Inferior parietal cortex (tissue), 1 donor: ENCODE results near the gene PARD3B.

Experiments used
- DNase-seq: peaks from one replicate; pipeline ENCODE4 v3.0.0-alpha.2; 2016; ENCODE audit errors: extremely low spot score

Gene PARD3B

DNA sequence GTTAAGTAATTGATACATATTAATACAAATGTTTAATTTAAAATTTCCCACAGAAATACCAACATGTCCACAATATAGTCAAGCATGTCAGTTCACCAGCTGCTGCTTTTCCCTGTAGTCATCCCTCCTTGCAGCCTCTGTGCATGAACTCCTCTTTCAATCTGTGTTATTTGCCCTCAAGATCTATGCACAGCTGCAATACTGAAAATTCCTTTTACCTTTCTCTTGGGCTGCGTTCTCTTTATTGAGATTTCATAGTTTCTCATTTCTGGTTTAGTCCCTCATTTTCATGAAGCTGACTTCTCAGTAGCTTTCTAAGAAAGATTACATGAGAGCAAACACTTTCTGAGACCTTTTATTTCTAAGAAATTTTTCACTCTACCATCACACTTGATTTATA is 464.9 kb downstream of the PARD3B start:
- DNase-seq, result no peak

DNA sequence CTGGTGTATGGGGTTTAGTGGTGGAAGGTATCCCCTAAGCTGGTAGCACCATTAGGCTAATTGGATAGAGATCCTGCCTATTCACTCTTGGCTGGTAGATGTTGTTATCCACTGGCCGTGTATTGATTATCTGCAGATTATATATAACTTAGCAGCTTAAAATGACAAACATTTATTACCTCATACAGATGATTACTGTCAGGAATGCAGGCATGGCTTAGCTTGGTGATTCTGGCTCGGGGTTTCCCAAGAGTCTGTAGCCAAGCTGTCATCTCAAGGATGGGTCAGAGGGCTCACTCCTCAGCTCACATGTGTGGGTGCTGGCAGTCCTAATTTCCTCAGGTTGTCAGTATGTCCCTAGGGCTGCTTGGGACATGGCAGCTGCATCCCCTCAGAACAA is 465.8 kb downstream of the PARD3B start:
- DNase-seq, result no peak

DNA sequence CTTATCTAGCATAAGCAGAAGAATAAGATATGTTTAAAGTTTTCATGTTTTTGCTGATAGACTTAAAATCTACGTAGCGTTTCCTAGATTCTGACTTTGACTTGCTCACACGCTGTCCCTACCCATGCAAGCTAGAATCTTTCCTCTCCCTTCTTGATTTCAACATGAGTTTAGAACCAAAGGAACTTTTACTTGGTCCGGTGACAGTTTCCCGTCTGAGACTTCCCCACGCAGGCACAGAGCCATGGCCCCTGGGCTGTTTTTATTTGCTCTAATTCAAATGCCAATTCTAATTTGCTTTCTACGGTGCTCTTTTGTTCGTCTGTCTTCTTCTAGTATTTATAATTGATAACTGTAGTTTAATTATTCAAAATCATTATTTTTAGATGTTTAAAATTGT is 467.7 kb downstream of the PARD3B start:
- no peak for DNase-seq

DNA sequence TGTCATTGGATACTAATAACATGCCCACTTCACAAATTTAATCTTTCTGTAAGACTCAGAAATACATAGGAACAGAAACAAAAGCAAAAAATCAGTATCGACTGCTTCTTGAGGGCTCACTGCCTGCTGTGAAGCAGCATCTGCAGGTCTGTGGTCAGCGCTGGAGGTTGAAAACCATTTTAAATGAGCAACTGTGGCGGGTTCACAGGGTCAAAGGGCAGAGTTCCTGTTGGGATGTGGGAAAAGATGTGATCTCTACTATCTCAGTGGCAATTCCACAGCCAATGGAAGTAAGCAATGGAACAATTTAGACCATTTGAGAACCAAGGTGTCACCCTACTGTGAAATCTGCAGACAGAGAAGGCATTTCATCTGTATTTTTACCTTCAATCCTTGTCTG is 468.3 kb downstream of the PARD3B start:
- no peak for DNase-seq

DNA sequence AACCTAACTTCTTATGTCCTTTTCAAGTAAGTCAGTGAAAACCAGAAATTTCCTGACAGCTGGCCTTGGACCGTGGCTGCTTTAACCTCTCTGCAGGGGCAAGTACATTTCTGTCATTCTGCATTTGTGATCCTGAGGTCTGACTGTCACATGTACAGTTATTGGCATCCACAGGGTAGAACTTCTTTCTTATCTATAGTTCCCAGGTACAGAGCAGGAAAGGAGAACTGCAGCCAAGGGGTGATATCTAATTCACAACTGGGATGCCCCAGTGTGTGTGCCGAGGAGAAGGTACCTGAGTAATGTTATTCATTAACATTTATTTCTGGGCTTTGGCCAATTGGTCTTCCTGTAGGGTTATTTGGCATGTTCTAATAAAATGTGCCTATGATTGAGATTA is 468.9 kb downstream of the PARD3B start:
- DNase-seq, result no peak

DNA sequence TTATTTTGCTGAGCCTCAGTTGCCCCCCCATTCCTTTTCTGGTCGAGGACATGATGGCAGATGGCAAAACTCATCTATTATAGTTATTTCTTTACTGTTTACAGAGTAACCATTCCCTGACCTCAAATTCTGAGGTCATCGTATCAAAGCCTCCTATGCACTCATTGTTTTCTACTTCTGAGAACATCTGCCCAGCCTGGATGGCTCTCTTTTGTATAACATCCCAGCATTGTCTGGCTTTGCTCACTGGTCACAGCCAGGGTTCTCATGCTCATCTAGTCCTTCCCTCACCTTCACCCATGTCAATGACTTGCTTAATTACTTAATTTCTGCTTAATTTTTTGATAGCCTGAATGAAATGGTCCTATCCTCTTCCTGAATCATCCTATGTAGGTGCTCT is 472.1 kb downstream of the PARD3B start:
- DNase-seq, result no peak

DNA sequence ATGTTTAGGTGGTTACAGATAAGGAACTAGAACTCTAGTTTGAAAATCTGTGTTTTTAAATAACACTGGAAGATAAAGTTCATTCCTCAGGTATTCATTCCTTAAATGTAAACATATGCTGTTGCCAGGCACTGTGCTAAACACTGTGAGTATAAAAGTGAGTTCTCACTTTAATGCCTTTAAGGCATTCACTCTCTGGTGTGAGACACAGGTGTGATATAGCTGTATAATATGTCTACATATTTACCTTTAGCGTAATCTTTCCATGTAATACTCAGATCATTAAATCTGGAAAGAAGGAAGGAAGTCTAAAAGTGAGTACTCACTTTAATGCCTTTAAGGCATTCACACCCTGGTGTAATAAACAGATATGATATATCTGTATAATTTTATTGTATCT is 472.6 kb downstream of the PARD3B start:
- DNase-seq, result no peak

DNA sequence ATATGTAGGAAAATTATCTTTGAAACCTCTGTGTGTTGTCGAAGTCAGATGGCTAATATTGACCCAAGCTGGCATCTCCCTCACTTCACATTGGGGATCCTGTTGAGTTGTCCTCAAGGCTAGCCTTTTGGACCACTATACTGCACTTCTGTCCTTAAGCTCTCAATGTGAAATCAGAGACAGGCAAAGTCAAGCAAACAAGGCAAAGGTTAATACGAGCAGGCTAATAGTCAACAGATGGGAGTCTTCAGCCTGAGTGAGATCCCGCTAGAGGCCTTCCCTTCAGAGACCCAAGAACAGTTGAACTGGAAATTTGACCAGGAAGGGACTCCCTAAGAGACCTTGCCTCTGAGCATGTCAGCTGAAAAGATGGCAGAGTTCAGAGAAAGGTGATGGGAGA is 475.4 kb downstream of the PARD3B start:
- DNase-seq, result no peak

DNA sequence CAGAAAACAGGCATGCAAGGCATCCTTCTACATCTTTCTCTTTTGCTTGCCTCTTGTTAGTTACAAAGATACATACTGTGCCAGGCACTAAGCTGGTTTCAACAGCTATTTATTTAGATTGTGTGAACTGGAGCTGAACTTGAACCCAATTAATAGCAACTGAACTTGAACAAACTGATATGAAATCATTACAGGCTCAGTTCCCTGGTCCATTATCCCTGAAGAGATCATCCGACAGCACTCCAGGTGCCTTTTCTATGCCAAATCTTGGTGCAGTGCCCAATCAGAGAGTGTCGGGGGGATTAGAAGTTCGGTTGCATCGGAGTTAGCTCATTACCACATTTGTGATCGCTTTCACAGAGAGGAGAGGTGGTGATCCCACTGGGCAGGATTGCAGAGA is 477.6 kb downstream of the PARD3B start:
- no peak for DNase-seq

DNA sequence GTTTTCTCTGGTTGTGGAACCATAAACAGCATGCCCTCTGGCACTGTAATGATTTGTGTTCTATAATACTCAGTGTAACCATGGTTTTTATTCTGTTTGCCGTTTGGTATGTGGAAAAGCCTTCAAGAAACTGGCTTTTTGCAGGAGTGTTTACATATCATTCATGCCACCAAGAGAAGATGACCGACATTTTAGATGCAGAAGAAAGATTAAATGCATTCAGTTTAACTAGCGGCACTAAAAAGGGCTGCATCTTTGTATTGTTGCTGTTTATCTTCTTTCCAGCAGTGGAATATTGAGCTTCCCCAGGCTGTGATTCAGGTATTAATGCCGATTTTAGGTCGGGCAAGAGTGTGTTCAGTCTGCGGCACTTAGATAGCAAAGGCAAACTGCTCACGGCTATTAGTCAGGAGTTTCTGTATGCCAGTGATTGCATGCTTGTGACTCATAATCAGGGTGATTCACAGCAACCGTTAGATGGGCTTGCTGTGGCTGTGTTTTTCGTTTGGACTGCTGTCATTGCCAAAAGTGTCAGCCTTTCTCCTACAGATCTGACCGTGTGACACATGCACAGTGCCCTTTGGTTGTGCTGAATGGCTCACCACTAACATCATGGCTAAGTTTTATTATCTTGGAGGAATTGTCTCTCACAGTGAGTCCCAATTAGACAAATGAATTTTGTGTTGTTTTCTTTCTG is 479.7 kb downstream of the PARD3B start:
- peak; percentile 53 for DNase-seq

DNA sequence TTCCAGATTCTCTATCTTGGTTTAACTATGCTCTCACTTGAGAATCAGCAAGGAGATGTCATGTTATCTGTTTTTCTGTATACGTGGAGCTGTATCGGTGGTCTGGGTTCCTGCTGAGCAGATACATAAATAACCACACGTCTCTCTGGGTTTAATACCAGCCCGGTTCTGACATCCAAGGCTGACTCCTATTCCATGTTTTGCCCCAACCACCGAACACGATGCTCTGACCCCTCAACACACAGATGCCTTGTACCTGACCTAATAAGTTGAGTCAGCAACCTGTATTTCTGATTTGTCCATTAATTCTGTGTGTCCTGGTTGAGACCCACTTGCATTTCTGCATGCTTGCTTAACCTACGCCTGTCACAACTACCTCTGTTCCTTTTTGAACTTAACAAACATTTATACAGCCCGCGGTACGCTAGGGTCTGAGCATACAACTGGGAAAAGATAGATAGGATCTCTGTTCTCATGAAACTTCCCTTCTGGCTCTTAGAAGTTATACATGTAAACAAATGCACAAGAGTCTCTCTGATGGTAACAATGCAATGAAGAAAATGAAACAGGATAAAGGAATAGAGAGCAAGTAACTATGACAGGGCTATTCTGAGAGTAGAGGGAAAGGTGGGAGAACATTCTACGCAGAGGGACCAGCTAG is 480.4 kb downstream of the PARD3B start:
- no peak for DNase-seq

DNA sequence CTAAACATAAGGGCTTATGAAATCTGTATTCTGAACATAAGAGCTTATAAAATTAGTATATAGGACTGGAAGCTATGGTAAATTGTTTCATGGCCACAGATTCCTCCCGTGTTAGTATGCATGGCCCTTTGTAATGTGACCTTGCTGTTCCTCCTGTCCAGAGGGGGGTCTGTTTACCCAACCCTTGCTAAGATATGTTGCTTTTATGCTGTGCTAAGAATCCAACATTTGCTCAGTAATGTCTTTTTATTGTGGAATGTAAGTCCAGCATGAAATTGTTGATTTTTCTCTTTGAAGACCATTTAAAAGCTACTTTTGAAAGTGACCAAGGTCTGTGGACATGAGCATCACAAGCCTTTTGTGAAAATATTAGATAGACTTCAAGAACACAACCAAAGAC is 485.4 kb downstream of the PARD3B start:
- DNase-seq, result no peak

DNA sequence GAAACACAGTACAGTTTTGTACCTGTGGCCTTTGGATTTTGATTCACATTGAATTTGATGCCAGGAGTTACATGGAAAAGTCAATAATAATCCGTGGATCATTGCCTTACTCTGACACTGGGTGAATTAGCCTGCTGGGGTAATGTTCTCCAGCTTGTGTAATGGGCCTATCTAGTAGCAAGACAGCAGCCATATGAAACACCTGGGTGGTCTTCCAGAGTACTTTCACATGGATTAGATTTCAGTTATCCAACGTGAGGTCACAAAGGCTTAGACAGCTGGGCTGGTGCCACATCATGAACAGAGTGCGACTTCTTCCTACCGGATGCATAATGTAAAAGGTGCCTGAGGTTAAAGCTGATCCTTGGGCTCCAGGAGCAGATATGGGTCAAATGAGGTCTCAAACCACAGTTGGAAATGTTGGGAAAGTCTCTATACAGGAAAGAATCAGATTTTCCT is 486.8 kb downstream of the PARD3B start:
- no peak for DNase-seq

DNA sequence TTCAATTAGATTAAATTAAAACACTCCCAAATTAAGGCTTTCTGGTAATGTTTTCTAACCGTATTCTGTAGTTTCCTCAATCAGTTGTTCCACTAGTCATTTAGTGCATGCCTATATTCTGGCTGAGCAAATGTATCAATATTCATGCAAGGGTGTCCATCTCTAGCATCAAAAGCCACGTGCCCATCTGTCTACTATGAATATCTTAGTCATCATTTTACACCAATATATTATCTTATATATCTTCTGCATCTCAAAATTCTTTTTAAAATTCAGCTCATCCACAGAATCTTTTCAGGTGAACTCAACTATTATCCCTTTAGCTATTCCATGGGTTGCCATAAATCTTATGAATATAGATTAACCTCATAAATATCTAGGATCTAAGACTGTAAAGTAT is 488.2 kb downstream of the PARD3B start:
- no peak for DNase-seq

DNA sequence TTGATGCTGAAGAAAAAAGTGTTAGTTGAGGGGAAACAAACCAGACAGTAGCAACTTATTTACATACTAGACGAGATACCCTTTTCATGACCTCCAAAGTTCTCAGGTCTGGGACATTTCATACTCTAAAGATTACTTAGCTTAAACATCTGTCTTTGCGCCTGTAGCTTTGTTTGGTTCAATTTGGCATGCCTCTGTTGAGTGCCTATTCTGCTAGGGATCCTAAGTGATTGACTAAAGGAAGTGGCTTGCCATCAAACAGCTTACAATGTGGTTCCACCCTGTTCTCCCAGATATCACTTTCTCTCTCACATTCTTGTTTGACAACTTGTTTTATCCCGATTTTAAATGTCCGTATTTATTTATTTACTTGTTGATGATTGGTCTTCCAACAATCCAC is 488.8 kb downstream of the PARD3B start:
- DNase-seq, result no peak

DNA sequence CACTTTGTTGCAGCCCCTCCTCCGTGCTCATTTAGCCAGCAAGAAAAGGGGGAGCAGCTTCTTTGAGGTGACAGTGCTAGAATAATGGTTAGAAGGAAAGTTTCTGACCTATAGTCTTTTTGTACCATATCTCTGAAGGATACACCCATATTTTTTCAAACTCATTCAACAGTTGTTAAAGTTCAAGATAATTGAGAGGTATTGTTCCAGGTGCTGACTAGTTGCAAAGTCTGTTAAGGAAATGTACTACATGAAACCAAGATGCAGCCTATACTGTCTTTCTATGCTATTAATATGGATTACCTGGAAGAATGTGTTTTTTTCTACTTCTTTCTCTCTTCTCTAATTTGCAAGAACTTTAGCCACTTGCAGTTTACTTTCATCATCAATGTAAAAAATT is 495.0 kb downstream of the PARD3B start:
- DNase-seq, result no peak

DNA sequence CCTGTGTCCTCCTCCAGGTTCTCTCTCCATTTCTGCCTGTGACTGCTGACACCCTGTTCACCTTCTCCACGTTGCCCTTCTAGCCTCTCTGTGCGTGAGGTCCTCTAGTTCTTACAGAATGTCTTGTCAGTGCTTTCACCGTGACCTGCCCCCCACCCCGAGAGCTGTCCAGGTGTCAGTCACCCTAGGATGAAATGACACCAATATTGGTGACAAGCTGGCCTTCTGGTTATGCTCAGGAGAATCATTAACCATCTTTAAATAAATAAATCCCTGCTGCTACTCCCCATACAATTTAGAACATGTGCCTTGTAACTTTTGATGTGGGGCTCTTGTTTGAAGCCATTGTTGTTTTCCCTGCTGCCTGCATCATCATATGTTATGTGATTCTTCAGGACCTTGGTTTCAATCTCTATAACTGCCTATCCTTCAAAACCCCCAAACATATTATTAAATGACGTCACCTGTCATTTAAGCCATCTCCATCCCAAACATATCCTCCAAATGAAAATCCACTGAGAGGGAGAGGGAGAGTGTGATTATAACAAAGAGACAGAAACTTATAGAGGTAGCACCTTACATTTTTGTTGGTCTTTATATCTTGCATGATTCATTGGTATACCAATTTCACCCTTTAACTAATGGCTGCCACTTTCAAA is 496.3 kb downstream of the PARD3B start:
- no peak for DNase-seq

DNA sequence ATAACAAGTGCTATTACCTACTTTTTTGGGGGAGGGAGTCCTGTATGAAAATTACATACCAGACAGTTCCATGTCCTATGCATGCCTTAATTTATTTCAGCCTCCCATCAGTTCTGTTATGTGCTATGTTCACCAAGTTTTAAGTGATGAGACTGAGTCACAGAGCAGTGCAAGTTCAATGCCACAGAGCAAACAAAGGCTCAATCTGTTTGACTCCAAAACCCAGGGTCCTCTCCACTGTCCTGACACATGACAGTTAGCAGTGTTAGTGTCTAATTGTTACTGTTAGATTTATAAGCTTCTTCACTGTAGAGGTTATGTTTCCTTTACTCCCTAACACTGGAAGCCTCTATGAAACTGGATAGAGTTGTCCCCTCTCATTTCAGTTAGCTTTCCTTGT is 498.0 kb downstream of the PARD3B start:
- DNase-seq, result no peak

DNA sequence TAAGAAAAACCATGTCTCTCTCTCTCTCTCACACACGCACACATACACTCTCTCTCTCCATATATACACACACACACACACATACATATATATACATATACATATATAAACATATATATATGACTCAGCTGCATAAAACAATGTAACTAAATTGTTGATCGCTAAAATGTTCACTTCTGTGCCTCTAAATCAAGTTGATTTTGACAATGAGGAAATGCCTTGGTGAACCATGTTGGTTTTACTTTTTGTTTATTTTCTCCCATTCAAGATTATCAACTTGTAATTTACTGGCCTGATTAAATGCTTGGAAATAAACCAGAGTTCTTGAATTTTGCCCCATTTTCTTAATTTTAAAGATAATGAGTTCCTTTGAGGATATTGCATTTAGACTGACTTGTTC is 500.4 kb downstream of the PARD3B start:
- DNase-seq, result no peak

DNA sequence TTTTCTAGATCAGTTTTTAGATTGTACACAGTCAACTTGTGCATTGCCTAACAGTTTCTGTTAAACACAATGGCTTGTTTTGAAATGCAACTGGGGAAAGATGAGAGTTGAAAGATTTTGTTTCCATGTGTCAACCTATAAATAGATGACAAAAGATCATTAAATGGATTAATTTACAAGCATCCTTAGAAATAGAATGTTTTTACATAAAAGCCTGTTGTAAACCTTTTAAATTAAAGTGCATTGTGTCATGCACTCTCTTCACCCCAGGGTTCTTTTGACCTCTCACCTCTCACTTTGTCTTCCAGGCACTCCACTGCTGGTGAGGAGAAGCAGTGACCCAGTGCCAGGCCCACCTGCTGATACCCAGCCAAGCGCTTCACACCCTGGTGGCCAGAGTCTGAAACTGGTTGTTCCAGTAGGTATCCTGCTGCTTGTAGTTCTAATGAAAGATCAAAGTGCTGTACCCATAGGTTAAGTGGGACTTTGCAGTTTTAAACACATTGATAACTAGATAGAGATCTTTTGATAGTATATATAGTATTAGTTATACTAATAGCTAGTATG is 502.1 kb downstream of the PARD3B start:
- DNase-seq, result no peak

DNA sequence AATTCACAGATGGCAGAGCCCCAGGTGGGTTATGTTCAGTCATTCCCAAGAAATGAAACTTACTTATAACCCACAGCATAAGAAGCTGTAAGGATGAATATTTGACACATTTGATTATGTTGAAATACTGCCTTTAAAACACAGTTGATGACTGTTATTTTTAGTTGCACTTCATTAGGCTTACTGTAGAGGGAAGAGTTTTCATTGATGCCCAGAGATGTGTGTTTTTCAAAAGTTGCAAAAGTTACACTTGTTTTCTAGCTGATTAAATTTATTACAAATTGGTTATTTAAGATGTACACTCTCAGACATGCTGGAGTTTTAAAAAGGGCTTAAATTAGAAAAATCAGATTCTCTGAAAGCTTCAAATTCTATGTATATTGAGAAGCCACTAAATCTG is 506.1 kb downstream of the PARD3B start:
- no peak for DNase-seq

DNA sequence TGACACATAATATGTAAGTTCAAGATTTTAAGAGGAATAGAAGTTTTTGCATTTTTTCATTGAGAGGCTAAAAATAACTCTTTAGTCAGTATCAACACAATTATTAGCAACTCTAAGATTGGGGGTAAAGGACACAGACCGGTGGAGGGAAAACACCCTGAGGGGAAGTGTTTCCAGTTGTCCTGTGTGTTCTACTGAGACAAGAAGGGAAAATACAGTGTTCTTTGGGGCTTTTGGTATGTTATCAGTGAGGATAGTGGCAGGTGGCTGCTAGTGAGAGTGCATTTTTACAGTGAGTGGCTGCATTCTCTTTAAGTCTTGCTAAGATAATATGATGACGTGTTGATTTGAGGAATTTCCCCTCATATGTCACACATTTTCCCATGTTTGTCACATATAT is 507.5 kb downstream of the PARD3B start:
- no peak for DNase-seq

DNA sequence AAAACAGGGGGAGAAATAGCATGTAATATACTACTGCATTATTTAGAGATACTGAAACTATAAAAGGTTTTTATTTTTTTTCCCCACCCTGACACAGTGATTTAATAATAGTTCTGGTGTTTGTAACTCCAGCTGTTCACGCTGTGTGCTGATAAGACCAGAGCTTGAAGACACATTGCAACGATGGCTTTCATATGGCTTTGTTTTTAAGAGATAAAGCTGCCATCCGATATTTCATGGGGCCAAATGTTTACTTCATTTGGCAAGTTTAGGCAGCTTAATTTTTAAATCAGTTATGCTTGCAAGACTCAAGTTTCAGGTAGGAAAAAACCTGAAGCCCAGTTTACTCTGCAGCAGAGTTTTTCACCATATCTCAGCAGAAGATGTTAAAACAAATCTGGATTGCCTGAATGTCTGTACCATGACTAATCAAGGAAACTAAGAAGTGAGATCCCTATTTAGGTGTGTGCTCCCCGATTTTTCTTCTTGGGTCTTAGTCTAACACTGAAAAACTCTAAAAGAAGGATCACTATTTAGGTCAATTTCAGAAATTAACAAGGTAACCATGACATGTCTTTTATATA is 508.6 kb downstream of the PARD3B start:
- no peak for DNase-seq
